ENCODE measurements around the gene DCDC1.
"Not testable (repeated sequence)": the region's sequence is repeated elsewhere in the genome, so short reads cannot be mapped to it uniquely, and the experiment has no call there.

DCDC1 gene

GRCh38 chr11:31325160-31325559 is 44.4 kb downstream of the DCDC1 start:
- Mint-ChIP-seq H3K27me3 (ENCODE audit: low read depth) (no peaks in the 10 kb centered on the region), H3K36me3 (ENCODE audit: low read depth) (peaks cover 4% of the 10 kb centered on the region), H3K27ac (no peak overlapping the region), H3K4me3 (no peak overlapping the region), H3K9me3 (no peaks in the 10 kb centered on the region), H3K4me1 (no peaks in the 10 kb centered on the region)
- no peak for TF ChIP-seq CTCF (IDR thresholded peaks at IDR 0.05; ENCODE audit: unreplicated experiment in 3 of 3)

DNA sequence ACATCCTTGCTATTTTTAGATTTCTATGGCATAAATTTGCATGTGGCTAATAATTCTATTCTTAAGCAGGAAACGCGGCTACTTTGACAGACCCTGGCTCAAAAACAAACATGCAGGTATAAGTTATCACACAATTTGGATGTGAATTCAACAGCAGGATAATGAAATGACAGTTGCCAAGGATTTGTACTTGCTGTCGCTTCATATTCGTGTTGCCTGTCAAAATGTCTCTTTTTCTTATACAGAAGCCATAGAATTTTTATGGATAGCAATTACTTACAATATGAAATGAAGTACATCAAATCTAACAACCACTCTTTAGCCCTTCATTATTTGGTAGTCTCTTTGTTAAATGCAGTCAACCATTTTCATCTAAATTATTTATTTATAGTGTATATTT is 46.4 kb downstream of the DCDC1 start:
- no peaks in the 10 kb centered on the region for H3K27me3 Mint-ChIP-seq (ENCODE audit: low read depth)
- H3K36me3 Mint-ChIP-seq (ENCODE audit: low read depth), result peaks cover 4% of the 10 kb centered on the region
- no peaks in the 10 kb centered on the region for H3K4me1 Mint-ChIP-seq
- no peak overlapping the region for H3K4me3 Mint-ChIP-seq
- H3K9me3 Mint-ChIP-seq, result no peaks in the 10 kb centered on the region
- TF ChIP-seq CTCF (IDR thresholded peaks at IDR 0.05; ENCODE audit: unreplicated experiment in 3 of 3), result no peak
- H3K27ac Mint-ChIP-seq, result no peak overlapping the region

DNA sequence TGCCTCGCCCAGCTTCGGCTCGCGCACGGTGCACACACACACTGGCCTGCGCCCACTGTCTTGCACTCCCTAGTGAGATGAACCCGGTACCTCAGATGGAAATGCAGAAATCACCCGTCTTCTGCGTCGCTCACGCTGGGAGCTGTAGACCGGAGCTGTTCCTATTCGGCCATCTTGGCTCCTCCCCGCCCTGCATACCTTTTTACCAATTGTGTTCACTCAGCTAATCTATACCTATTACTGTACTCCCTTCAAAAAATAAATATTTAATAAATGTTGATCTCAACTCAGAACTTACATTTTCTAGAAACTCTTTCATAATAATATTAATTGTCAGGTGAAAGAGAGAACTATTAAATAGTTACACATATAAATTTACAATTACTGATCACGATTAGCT is 48.0 kb downstream of the DCDC1 start:
- not testable (repeated sequence) for H3K27ac Mint-ChIP-seq; H3K9me3 Mint-ChIP-seq; H3K27me3 Mint-ChIP-seq (ENCODE audit: low read depth); H3K4me1 Mint-ChIP-seq; H3K4me3 Mint-ChIP-seq; H3K36me3 Mint-ChIP-seq (ENCODE audit: low read depth)

- no peaks in the 10 kb centered on the region for H3K27me3 Mint-ChIP-seq (ENCODE audit: low read depth)
- no peaks in the 10 kb centered on the region for H3K4me1 Mint-ChIP-seq
- H3K36me3 Mint-ChIP-seq (ENCODE audit: low read depth), result no peaks in the 10 kb centered on the region
- TF ChIP-seq CTCF (IDR thresholded peaks at IDR 0.05; ENCODE audit: unreplicated experiment in 3 of 3), result no peak
- H3K9me3 Mint-ChIP-seq, result no peaks in the 10 kb centered on the region
- no peak overlapping the region for H3K4me3 Mint-ChIP-seq
- no peak overlapping the region for H3K27ac Mint-ChIP-seq
These were observed 65.8 kb downstream of the DCDC1 start for GRCh38 chr11:31303644-31304180.

- H3K36me3 Mint-ChIP-seq (ENCODE audit: low read depth), result no peaks in the 10 kb centered on the region
- TF ChIP-seq CTCF (IDR thresholded peaks at IDR 0.05; ENCODE audit: unreplicated experiment in 3 of 3), result no peak
- no peaks in the 10 kb centered on the region for H3K27me3 Mint-ChIP-seq (ENCODE audit: low read depth)
- H3K4me3 Mint-ChIP-seq, result no peak overlapping the region
- no peaks in the 10 kb centered on the region for H3K4me1 Mint-ChIP-seq
- H3K27ac Mint-ChIP-seq, result peak overlapping the region in 1 of 3 experiments; percentile 56
- no peaks in the 10 kb centered on the region for H3K9me3 Mint-ChIP-seq
These were observed 67.7 kb downstream of the DCDC1 start for GRCh38 chr11:31301549-31302510.

DNA sequence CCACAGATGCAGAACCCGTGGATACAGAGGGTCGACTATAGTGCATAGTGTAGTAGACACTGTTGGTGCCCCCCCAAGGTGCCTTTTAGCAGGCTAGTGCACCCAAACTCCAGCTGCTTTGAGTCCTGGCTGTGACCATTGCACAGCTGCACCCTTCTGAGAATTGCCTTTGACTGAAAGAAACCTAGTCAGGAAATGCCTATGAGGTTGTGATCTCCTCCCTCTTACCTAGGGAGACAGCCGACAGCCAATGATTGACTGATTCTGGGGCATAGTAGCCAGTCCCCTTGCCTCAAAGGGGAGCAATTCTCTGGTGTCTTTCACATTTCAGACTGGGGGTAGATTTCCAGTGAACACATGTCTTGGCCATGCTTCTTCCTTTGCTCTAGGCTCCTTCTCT is 74.2 kb downstream of the DCDC1 start:
- Mint-ChIP-seq H3K9me3 (no peaks in the 10 kb centered on the region), H3K27ac (no peak overlapping the region), H3K4me1 (no peaks in the 10 kb centered on the region), H3K36me3 (ENCODE audit: low read depth) (no peaks in the 10 kb centered on the region), H3K4me3 (no peak overlapping the region), H3K27me3 (ENCODE audit: low read depth) (no peaks in the 10 kb centered on the region)
- no peak for TF ChIP-seq CTCF (IDR thresholded peaks at IDR 0.05; ENCODE audit: unreplicated experiment in 3 of 3)

DNA sequence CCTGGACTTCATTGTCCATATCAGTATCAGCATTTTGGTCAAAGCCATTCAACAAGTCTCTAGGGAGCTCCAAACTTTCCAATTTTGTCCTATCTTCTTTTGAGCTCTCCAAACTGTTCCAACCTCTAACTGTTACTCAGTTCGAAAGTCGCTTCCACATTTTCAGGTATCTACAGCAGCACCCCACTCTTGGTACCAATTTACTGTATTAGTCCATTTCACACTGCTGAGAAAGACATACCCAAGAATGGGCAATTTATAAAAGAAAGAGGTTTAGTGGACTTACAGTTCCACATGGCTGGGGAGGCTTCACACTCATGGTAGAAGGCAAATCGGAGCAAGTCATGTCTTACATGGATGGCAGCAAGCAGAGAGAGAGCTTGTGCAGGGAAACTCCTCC is 96.0 kb downstream of the DCDC1 start:
- H3K36me3 Mint-ChIP-seq (ENCODE audit: low read depth); H3K27me3 Mint-ChIP-seq (ENCODE audit: low read depth); H3K4me1 Mint-ChIP-seq; H3K4me3 Mint-ChIP-seq; H3K27ac Mint-ChIP-seq: not testable (repeated sequence)
- H3K9me3 Mint-ChIP-seq, result peaks cover 29% of the 10 kb centered on the region

Data from nephron (organoid).